Stomach (tissue), 9 donors: ENCODE results near the gene CST9. TPM values are rescaled to one million over a fixed set of nuclear protein-coding genes. Genes with fewer than 3 reads are reported as not detected.

Experiments
- DNase-seq, 2 donors: peaks; one replicate each; pipeline versions ENCODE4 v3.0.0 to v3.0.0-alpha.2; 2013 to 2019
- H3K27ac ChIP-seq, 5 donors: fragments of 200-600 bp in 4 of 5; sonication (generic) in 4 of 5; one replicate each; pipeline ENCODE4 v1.5.1; 2013 to 2019; ENCODE audit warnings: mild to moderate bottlenecking in 1 of 5, moderate library complexity in 1 of 5
- H3K27me3 ChIP-seq, 3 donors: fragments of 200-600 bp; sonication (generic); one replicate each; pipeline ENCODE4 v1.5.1; 2017 to 2019; ENCODE audit warnings: mixed run types in 1 of 3
- H3K36me3 ChIP-seq, 4 donors: fragments of 200-600 bp; sonication (generic); 1 replicate in 3 of 4; 2 replicates in 1 of 4; pipeline ENCODE4 v1.5.1; 2016 to 2019
- H3K4me1 ChIP-seq, 4 donors: fragments of 200-600 bp; sonication (generic); one replicate each; pipeline ENCODE4 v1.5.1; 2016 to 2019
- H3K4me3 ChIP-seq, 4 donors: fragments of 200-600 bp; sonication (generic) in 3 of 4; one replicate each; pipeline ENCODE4 v1.5.1; 2016 to 2019; ENCODE audit warnings: mild to moderate bottlenecking in 1 of 4
- H3K9me3 ChIP-seq, 4 donors: fragments of 200-600 bp; sonication (generic); one replicate each; pipeline ENCODE4 v1.5.1; 2016 to 2019
- CTCF ChIP-seq, 7 experiments: fragments of 450-650 bp in 4 of 7; fragments of 200-600 bp in 3 of 7; sonication (generic) in 3 of 7; IDR thresholded peaks; one replicate each; pipeline ENCODE4 v1.5.1; 2016 to 2019; ENCODE audit warnings: antibody characterized with exemption in 7 of 7, control low read depth in 2 of 7, mild to moderate bottlenecking in 1 of 7
- EP300 ChIP-seq: sonication (generic); formaldehyde crosslinking; IDR thresholded peaks from one replicate; pipeline ENCODE4 v1.6.1; 2017; ENCODE audit warnings: antibody characterized with exemption
- POLR2A ChIP-seq, 4 donors: fragments of 450-650 bp; IDR thresholded peaks; one replicate each; pipeline ENCODE4 v1.6.1; 2016; ENCODE audit warnings: antibody characterized with exemption in 4 of 4, control low read depth in 2 of 4, mild to moderate bottlenecking in 1 of 4, moderate library complexity in 1 of 4
- POLR2AphosphoS5 ChIP-seq, 3 donors: sonication (generic); formaldehyde crosslinking; IDR thresholded peaks; one replicate each; pipeline ENCODE4 v1.6.1; 2016; ENCODE audit warnings: antibody characterized with exemption in 3 of 3
- WGBS, 5 donors: extraction: QIAGEN DNeasy Blood & Tissue Kit in 3 of 5; methylation state at CpG; one replicate each; pipeline versions ENCODE4 v1.1.5 to v1.1.7; 2013 to 2018; 5-methylcytosine and 5-hydroxymethylcytosine counted together
- intact Hi-C: fragments of 100-400 bp; cut with DNase I; formaldehyde crosslinking; loops from one replicate; pipeline ENCODE4 v1.15.1; 2023; ENCODE audit warnings: low total_unique reads
- polyA plus RNA-seq, 3 donors: library from polyadenylated mRNA; stranded (reverse); fragments of 200-250 nt; gene quantifications; one replicate each; pipeline ENCODE4 v1.2.3, GENCODE V29; 2013
- total RNA-seq, 5 donors: library from RNA; depleted of rRNA; stranded (reverse); fragments of >200 nt; gene quantifications; one replicate each; pipeline versions ENCODE4 v1.1.0 to v1.2.3, GENCODE V29; 2014 to 2016
- donor health status: healthy with polysubstance abuse.
- donor health status: Bipolar disorder and iron deficiency.
- donor health status: healthy.

CST9 gene
- total and polyA plus RNA-seq, 8 donors, result not detected

GRCh38 chr20:23607497-23608245 is 2.0 kb upstream of the CST9 start:
- H3K27me3 ChIP-seq, result no peaks in the 10 kb centered on the region
- H3K4me1 ChIP-seq, result peaks cover 0 to 10% (median 8%) of the 10 kb centered on the region in 4 donors
- no peak for DNase-seq
- H3K27ac ChIP-seq, result no peak overlapping the region
- no peaks in the 10 kb centered on the region for H3K9me3 ChIP-seq
- TF ChIP-seq POLR2A (IDR thresholded peaks at IDR 0.05), result no peak
- TF ChIP-seq CTCF (IDR thresholded peaks at IDR 0.05), result no peak
- TF ChIP-seq POLR2AphosphoS5 (IDR thresholded peaks at IDR 0.05), result no peak
- no peak for TF ChIP-seq EP300
- H3K36me3 ChIP-seq, result no peaks in the 10 kb centered on the region
- H3K4me3 ChIP-seq, result no peak overlapping the region
- 86 to 94% (median 90%) methylated on average over 13 to 14 of the region's 14 CpGs for whole genome bisulfite sequencing, 5 donors
- intact Hi-C loops, result loop anchor here (10.0 kb wide), 1 partner anchor 163 kb away; no protein-coding TSS in a partner anchor

GRCh38 chr20:23606652-23607049 is 934 bp upstream of the CST9 start:
- H3K4me1 ChIP-seq, result peaks cover 0 to 10% (median 8%) of the 10 kb centered on the region in 4 donors
- intact Hi-C loops, result loop anchor here (10.0 kb wide), 1 partner anchor 162 kb away; no protein-coding TSS in a partner anchor
- H3K36me3 ChIP-seq, result no peaks in the 10 kb centered on the region
- TF ChIP-seq POLR2A (IDR thresholded peaks at IDR 0.05) (no peak), CTCF (IDR thresholded peaks at IDR 0.05) (peak in 5 of 7 experiments; percentile 72 to 94 (median 88)), POLR2AphosphoS5 (IDR thresholded peaks at IDR 0.05) (peak in 1 of 3 donors; percentile 41), EP300 (no peak)
- no peak overlapping the region for H3K4me3 ChIP-seq
- DNase-seq, result peak; percentile 78 to 89
- H3K27ac ChIP-seq, result no peak overlapping the region
- WGBS, 5 donors, result 5 to 22% (median 12%) methylated on average over 4 to 9 of the region's 9 CpGs
- no peaks in the 10 kb centered on the region for H3K27me3 ChIP-seq
- no peaks in the 10 kb centered on the region for H3K9me3 ChIP-seq

GRCh38 chr20:23604306-23604705 is 1.4 kb downstream of the CST9 start:
- DNase-seq, result no peak
- Histone ChIP-seq H3K4me1 (peaks cover 0 to 12% (median 9%) of the 10 kb centered on the region in 4 donors), H3K36me3 (no peaks in the 10 kb centered on the region), H3K9me3 (no peaks in the 10 kb centered on the region), H3K4me3 (no peak overlapping the region), H3K27me3 (no peaks in the 10 kb centered on the region), H3K27ac (no peak overlapping the region)
- intact Hi-C loops, result loop anchor here (10.0 kb wide), 1 partner anchor 160 kb away; no protein-coding TSS in a partner anchor
- TF ChIP-seq CTCF (IDR thresholded peaks at IDR 0.05) (no peak), POLR2A (IDR thresholded peaks at IDR 0.05) (no peak), EP300 (no peak), POLR2AphosphoS5 (IDR thresholded peaks at IDR 0.05) (no peak)
- WGBS, 5 donors, result 33 to 85% (median 76%) methylated on average over 1 of the region's 1 CpG

- H3K4me3 ChIP-seq, result no peak overlapping the region
- 78 to 95% (median 90%) methylated on average over 4 of the region's 4 CpGs for WGBS, 5 donors
- no peaks in the 10 kb centered on the region for H3K27me3 ChIP-seq
- intact Hi-C loops, result loop anchor here (10.0 kb wide), 1 partner anchor 159 kb away; no protein-coding TSS in a partner anchor
- H3K9me3 ChIP-seq, result no peaks in the 10 kb centered on the region
- H3K27ac ChIP-seq, result no peak overlapping the region
- TF ChIP-seq POLR2AphosphoS5 (IDR thresholded peaks at IDR 0.05) (no peak), EP300 (no peak), CTCF (IDR thresholded peaks at IDR 0.05) (no peak), POLR2A (IDR thresholded peaks at IDR 0.05) (no peak)
- peaks cover 0 to 12% (median 9%) of the 10 kb centered on the region in 4 donors for H3K4me1 ChIP-seq
- H3K36me3 ChIP-seq, result no peaks in the 10 kb centered on the region
- DNase-seq, result no peak
Observed at GRCh38 chr20:23603321-23603720, 2.4 kb downstream of the CST9 start.
